NCI-H128 (cell line): Measurements from ENCODE around the gene ZC3H12C.

Experiments
- DNase-seq: peaks from one replicate; lab custom pipeline; 2025; ENCODE audit not compliant: unreplicated experiment; lab: John Stamatoyannopoulos, UW

Gene ZC3H12C

GRCh38 chr11:110096496-110096895 is 3.3 kb downstream of the ZC3H12C start:
- DNase-seq, result no peak

- no peak for DNase-seq
These were observed 4.3 kb downstream of the ZC3H12C start for GRCh38 chr11:110097459-110098012.

GRCh38 chr11:110098645-110099044 is 5.5 kb downstream of the ZC3H12C start:
- DNase-seq, result no peak

- DNase-seq, result no peak
These were observed 7.5 kb downstream of the ZC3H12C start for GRCh38 chr11:110100476-110101240.

GRCh38 chr11:110106713-110107274 is 13.6 kb downstream of the ZC3H12C start:
- DNase-seq, result no peak

GRCh38 chr11:110110854-110111253 is 17.7 kb downstream of the ZC3H12C start:
- DNase-seq, result no peak

GRCh38 chr11:110112457-110112856 is 19.3 kb downstream of the ZC3H12C start:
- no peak for DNase-seq

- DNase-seq, result no peak
These were observed 20.3 kb downstream of the ZC3H12C start for GRCh38 chr11:110113505-110113904.

- no peak for DNase-seq
These were observed 20.8 kb downstream of the ZC3H12C start for GRCh38 chr11:110113973-110114372.

GRCh38 chr11:110119317-110119716 is 26.1 kb downstream of the ZC3H12C start:
- no peak for DNase-seq

GRCh38 chr11:110121204-110121603 is 28.0 kb downstream of the ZC3H12C start:
- no peak for DNase-seq

GRCh38 chr11:110123003-110123402 is 29.8 kb downstream of the ZC3H12C start:
- DNase-seq, result no peak

- no peak for DNase-seq
These were observed 31.4 kb downstream of the ZC3H12C start for GRCh38 chr11:110124605-110125004.

GRCh38 chr11:110125632-110126031 is 32.4 kb downstream of the ZC3H12C start:
- DNase-seq, result no peak

GRCh38 chr11:110126936-110127335 is 33.7 kb downstream of the ZC3H12C start:
- DNase-seq, result no peak

GRCh38 chr11:110128161-110128560 is 35.0 kb downstream of the ZC3H12C start:
- DNase-seq, result no peak

- DNase-seq, result peak; percentile 89
These were observed 37.5 kb downstream of the ZC3H12C start for GRCh38 chr11:110130642-110131238.

GRCh38 chr11:110131386-110132123 is 38.4 kb downstream of the ZC3H12C start:
- no peak for DNase-seq

GRCh38 chr11:110133160-110133559 is 40.0 kb downstream of the ZC3H12C start:
- no peak for DNase-seq

- peak; percentile 68 for DNase-seq
These were observed 40.9 kb downstream of the ZC3H12C start for GRCh38 chr11:110134110-110134509.

GRCh38 chr11:110141812-110142211 is 48.6 kb downstream of the ZC3H12C start:
- DNase-seq, result no peak
